HG03571 (cell line): ENCODE data around the gene DACT3.

Experiments used
- ATAC-seq: cut with Tn5 transposase; IDR thresholded peaks from one replicate; pipeline ENCODE4 v1.9.1; 2021; ENCODE audit not compliant: unreplicated experiment

DACT3 gene

GRCh38 chr19:46661020-46661731, at the start of gene DACT3:
Gene DACT3, minus strand, starts transcription at chr19:46661182. Its CDS starts 118 bp downstream, at chr19:46661064.
- ATAC-seq: peak; percentile 86

- no peak for ATAC-seq
These were observed 49.7 kb upstream of the DACT3 start for GRCh38 chr19:46710687-46711086.

GRCh38 chr19:46704379-46705076, 43.5 kb upstream of the DACT3 start:
- ATAC-seq: no peak

- ATAC-seq: no peak
These were observed 39.7 kb upstream of the DACT3 start for GRCh38 chr19:46700704-46701103.

- ATAC-seq: no peak
These were observed 37.7 kb upstream of the DACT3 start for GRCh38 chr19:46698395-46699321.

- no peak for ATAC-seq
These were observed 36.4 kb upstream of the DACT3 start for GRCh38 chr19:46697204-46697960.

GRCh38 chr19:46696866-46697203, 35.9 kb upstream of the DACT3 start:
- ATAC-seq: no peak

- ATAC-seq: no peak
These were observed 35.1 kb upstream of the DACT3 start for GRCh38 chr19:46696052-46696451.

- ATAC-seq: no peak
These were observed 32.8 kb upstream of the DACT3 start for GRCh38 chr19:46693760-46694159.

- ATAC-seq: no peak
These were observed 32.1 kb upstream of the DACT3 start for GRCh38 chr19:46692918-46693722.

- no peak for ATAC-seq
These were observed 31.0 kb upstream of the DACT3 start for GRCh38 chr19:46691948-46692347.

- no peak for ATAC-seq
These were observed 30.1 kb upstream of the DACT3 start for GRCh38 chr19:46691104-46691503.

GRCh38 chr19:46689358-46689757, 28.4 kb upstream of the DACT3 start:
- no peak for ATAC-seq

- ATAC-seq: no peak
These were observed 26.6 kb upstream of the DACT3 start for GRCh38 chr19:46687438-46688145.

- no peak for ATAC-seq
These were observed 24.2 kb upstream of the DACT3 start for GRCh38 chr19:46685189-46685588.

- no peak for ATAC-seq
These were observed 17.2 kb upstream of the DACT3 start for GRCh38 chr19:46678110-46678732.

- ATAC-seq: no peak
These were observed 13.6 kb upstream of the DACT3 start for GRCh38 chr19:46674416-46675178.

- ATAC-seq: no peak
These were observed 9.8 kb upstream of the DACT3 start for GRCh38 chr19:46670813-46671212.
